ENCODE measurements around the gene SPSB4.
"Not testable (repeated sequence)": the region's sequence is repeated elsewhere in the genome, so short reads cannot be mapped to it uniquely, and the experiment has no call there.

SPSB4 gene

GRCh38 chr3:141096981-141097380, 45.8 kb downstream of the SPSB4 start:
- no peak for DNase-seq

- no peak for DNase-seq
Observed at GRCh38 chr3:141100112-141100511, 49.0 kb downstream of the SPSB4 start.

GRCh38 chr3:141100531-141101320, 49.6 kb downstream of the SPSB4 start:
- no peak for DNase-seq

- DNase-seq = no peak
Observed at GRCh38 chr3:141102372-141102771, 51.2 kb downstream of the SPSB4 start.

- DNase-seq = no peak
Observed at GRCh38 chr3:141103067-141103466, 51.9 kb downstream of the SPSB4 start.

DNA sequence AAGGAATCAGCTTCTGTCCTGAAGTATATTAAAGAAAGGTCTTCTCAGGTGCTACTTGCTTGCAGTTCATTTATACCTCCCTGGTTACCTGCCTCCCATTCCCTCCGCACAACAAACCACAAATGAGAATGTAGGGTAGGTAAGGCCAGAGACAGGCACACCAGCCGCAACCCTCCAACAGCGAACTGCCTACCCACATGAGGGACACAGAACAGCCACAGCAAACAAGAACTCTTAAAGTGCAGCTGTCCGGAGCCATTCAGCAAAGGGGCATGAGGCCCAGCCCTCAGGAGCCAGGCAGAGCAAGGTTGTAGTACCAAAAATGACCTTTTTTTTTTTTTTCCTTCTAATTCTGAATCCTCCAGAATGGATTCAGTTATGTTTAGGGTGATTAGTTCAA, 52.4 kb downstream of the SPSB4 start:
- DNase-seq = no peak

GRCh38 chr3:141104151-141104821, 53.1 kb downstream of the SPSB4 start:
- DNase-seq = no peak

- peak; percentile 24 for DNase-seq
Observed at GRCh38 chr3:141105828-141106628, 54.9 kb downstream of the SPSB4 start.

- DNase-seq = no peak
Observed at GRCh38 chr3:141106842-141107241, 55.7 kb downstream of the SPSB4 start.

GRCh38 chr3:141108039-141108438, 56.9 kb downstream of the SPSB4 start:
- DNase-seq = no peak

DNA sequence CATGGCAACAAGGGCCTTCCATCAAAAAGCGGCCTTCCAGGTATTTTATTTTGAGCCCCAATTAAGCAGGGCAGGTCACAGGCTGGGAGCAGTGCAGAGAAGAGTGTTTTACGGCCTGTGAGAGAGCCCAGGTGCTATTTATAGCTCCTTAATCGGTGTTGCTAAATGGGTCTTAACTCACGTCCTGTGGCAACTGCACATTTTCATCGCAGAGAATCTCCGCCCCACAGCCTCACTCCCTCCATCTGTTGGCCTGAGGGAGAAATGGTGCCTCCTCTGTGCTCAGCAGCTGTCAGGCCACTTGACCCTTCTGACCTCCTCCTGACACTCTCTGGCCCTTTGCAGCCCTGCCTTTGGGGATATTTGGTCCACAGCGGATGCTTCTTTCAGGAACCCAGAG, 58.6 kb downstream of the SPSB4 start:
- no peak for DNase-seq

- DNase-seq = no peak
Observed at GRCh38 chr3:141110322-141110721, 59.2 kb downstream of the SPSB4 start.

GRCh38 chr3:141111364-141112155, 60.4 kb downstream of the SPSB4 start:
- DNase-seq = no peak

DNA sequence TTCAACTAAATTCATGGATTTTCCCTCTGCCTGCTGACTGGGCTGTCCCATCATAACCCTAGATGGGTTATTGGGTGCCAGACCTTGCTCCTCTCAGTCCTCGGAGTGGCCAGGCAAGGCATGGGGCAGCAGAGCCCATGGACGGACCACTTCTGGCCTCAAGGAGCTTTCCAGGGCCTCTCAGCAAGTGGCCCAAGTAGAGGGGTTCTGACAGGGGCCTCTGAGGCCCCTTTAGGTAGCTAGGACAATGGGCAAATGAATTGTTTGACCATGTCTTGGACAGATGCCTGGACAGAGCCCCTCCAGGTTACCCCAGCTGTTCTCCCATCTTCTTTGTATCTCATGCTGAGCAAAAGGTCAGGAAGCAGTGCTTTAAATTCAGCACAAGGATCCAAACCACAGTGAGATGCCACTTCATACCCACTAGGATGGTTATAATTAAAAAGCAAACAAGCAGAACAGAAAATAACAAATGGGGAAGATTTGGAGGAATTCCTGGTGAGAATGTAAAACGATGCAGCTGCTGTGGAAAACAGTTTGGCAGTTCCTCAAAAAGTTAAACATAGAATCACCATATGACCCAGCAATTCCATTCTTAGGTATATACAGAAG, 61.6 kb downstream of the SPSB4 start:
- no peak for DNase-seq

DNA sequence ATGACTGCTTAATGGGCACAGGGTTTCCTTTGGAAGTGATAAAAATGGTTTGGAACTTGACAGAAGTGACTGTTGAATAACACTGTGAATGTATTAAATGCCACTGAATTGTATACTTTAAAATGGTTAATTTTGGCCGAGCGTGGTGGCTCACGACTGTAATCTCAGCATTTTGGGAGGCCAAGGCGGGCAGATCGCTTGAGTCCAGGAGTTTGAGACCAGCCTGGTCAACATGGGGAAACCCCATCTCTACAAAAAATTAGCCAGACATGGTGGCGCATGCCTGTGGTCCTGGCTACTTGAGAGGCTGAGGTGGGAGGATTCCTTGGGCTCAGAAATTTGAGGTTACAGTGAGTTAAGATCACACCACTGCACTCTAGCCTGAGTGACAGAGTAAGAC, 62.5 kb downstream of the SPSB4 start:
- DNase-seq = not testable (repeated sequence)

DNA sequence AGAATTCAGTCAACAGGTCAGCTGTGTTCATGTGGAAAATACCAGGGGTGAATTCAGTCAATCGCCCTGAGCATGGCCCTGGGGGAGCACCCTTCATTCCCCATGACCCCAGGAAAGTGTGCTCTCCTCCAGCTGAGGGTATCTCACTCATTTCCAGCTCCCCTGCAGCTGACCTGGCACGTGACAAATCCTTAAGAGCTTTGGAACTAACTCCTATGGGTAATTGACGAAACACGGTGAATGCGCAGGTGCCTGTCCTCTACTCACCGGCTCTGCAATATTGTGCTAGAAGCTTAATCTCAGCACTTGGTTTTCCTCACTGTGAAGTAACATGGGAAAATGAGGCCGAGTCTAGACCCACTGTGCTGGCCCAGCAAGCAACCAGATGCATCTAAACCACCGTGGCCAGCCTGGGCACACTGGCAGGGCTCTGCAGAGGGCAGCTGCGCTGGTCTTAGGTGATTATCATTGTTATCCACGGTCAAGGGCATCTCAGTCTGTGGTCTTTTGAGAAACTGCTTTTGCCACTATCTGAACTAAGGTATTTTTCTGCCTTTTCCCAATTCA, 63.1 kb downstream of the SPSB4 start:
- DNase-seq = no peak

- DNase-seq = no peak
Observed at GRCh38 chr3:141114816-141115460, 63.8 kb downstream of the SPSB4 start.

- DNase-seq = no peak
Observed at GRCh38 chr3:141115789-141116541, 64.8 kb downstream of the SPSB4 start.

DNA sequence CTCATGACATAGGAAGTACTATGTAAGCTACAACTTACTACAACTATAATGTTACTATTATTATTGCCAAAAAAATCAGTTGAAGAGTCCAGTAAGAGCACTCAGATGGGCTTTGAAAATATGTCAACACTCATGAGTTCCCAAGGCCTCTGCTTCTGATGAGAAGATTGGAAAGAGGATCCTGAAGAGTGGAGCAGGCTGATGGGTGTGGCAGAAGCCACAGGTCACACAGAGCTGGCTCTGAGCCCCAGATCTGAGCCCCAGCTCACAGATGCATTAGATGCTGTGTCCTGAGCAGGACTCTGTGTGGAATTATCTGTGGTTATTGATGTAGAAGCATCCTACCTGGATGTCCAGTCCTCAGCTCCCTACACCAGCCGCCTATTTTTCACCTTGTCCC, 65.6 kb downstream of the SPSB4 start:
- DNase-seq = no peak

GRCh38 chr3:141117982-141118381, 66.8 kb downstream of the SPSB4 start:
- DNase-seq = not testable (repeated sequence)

Data from KG1 (cell line).